Activated T-helper 1 cell treated with anti-CD3 and anti-CD28 coated beads, Interleukin-12 subunit alpha, Interleukin-12 subunit beta, Interleukin-2, Interleukin-4 antibody, amounts not matched to agents 30 ng/mL and 10 ng/mL and 1 ng/mL, durations not matched to agents 14 hours and 24 hours and 36 hours (primary cell): ENCODE results near the gene TNFRSF8. TPM values are rescaled to one million over a fixed set of nuclear protein-coding genes. Genes with fewer than 3 reads are reported as not detected.

Source experiments
- DNase-seq: peaks from one replicate; pipeline ENCODE4 v3.0.0; 2021; ENCODE audit warnings: low spot score
- H3K27ac Mint-ChIP-seq: one replicate; pipeline ENCODE4 v1.8.0; 2021; ENCODE audit warnings: mild to moderate bottlenecking, mixed read lengths
- H3K27me3 Mint-ChIP-seq: one replicate; pipeline ENCODE4 v1.8.0; 2022; ENCODE audit warnings: mild to moderate bottlenecking, moderate library complexity, mixed read lengths; ENCODE audit not compliant: insufficient read depth
- H3K36me3 Mint-ChIP-seq: one replicate; pipeline ENCODE4 v1.8.0; 2021; ENCODE audit warnings: low read depth, mixed read lengths
- H3K4me1 Mint-ChIP-seq: one replicate; pipeline ENCODE4 v1.8.0; 2021; ENCODE audit warnings: low read depth, mixed read lengths
- H3K4me3 Mint-ChIP-seq: one replicate; pipeline ENCODE4 v1.8.0; 2021; ENCODE audit warnings: mild to moderate bottlenecking, moderate library complexity, mixed read lengths
- H3K9me3 Mint-ChIP-seq: one replicate; pipeline ENCODE4 v1.8.0; 2021; ENCODE audit warnings: mixed read lengths
- intact Hi-C: fragments of 100-400 bp; cut with micrococcal nuclease; formaldehyde crosslinking; loops from one replicate; pipeline ENCODE4 v1.15.1; 2024
- total RNA-seq: library from RNA; stranded (reverse); gene quantifications from 2 replicates; pipeline ENCODE4 v1.2.3, GENCODE V29; 2022

Gene TNFRSF8
- total RNA-seq, 1 donor from 2014 or later, result 27.9 TPM

DNA sequence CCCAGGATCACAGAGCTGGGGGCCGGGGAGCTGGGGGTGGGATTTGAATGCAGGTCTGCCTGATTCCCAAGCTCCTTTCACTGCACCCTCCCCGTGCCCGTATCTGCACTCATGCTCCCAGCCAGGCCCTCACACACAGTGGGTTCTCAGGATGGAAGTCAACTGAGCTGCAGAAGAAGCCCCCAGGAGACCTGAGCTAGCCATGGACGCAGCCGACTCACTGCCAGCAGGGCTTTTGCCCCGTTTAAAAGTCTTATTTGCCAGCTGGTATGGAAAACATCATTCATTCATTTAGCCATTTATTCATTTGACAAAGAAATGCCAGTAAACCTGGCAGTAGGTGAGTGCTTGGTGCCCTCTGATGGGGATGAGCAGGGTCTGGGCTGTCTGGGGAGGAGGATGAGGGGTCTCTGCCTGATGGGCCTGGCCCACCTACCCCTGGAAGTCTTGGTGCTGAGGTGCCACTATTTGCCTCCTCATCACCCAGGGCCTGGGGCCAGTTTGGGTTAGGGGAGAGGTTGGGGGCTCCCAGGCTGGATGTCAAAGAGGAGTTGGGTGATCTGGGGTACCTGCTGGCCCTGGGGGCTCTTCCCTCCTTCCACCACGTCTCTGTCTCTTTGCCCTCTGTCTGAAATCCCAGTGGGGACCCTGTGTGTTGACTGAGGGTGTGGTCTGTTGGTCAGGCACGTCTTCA, 106.5 kb downstream of the TNFRSF8 start:
- Mint-ChIP-seq H3K4me3 (peak overlapping the region; percentile 100), H3K36me3 (peaks cover 39% of the 10 kb centered on the region), H3K4me1 (peaks cover 85% of the 10 kb centered on the region), H3K27ac (peak overlapping the region; percentile 78), H3K27me3 (no peaks in the 10 kb centered on the region), H3K9me3 (peaks cover 4% of the 10 kb centered on the region)
- DNase-seq, result no peak
- intact Hi-C loops, result loop anchor here (10.0 kb wide), 2 partner anchors 345 to 365 kb away; partner anchors contain the start of genes CLCN6 and MTHFR

DNA sequence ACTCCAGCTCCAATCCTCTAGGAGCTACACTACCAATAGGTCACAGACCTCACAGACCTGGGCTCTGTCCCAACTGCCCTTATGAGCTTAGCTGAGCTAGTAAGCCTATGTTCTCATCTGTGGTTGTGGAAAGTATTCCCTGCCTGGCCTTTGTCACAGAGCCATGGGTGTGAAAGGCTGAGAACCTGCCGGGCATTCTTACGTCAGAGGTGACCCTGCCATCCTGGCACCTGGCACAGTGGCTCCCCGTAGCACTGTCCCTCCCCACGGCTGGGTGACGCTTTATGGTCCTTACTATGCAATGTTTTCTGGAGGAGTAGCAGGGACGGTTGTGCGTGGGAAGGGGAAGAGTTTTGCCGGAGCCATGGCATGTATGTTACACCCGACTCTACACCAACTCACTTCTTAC, 107.2 kb downstream of the TNFRSF8 start:
- intact Hi-C loops, result no loop called here
- Mint-ChIP-seq H3K4me1 (peaks cover 82% of the 10 kb centered on the region), H3K36me3 (peaks cover 44% of the 10 kb centered on the region), H3K27ac (peak overlapping the region; percentile 78), H3K27me3 (no peaks in the 10 kb centered on the region), H3K9me3 (peaks cover 4% of the 10 kb centered on the region), H3K4me3 (peak overlapping the region; percentile 100)
- DNase-seq, result no peak

- no peak for DNase-seq
- H3K27ac Mint-ChIP-seq, result peak overlapping the region; percentile 99
- H3K27me3 Mint-ChIP-seq, result no peaks in the 10 kb centered on the region
- H3K4me1 Mint-ChIP-seq, result peaks cover 84% of the 10 kb centered on the region
- peaks cover 52% of the 10 kb centered on the region for H3K36me3 Mint-ChIP-seq
- intact Hi-C loops, result no loop called here
- H3K4me3 Mint-ChIP-seq, result peak overlapping the region; percentile 84
- peaks cover 4% of the 10 kb centered on the region for H3K9me3 Mint-ChIP-seq
These were observed 108.3 kb downstream of the TNFRSF8 start for GRCh38 chr1:12171206-12172041.

- DNase-seq, result no peak
- peaks cover 55% of the 10 kb centered on the region for H3K36me3 Mint-ChIP-seq
These were observed 109.1 kb downstream of the TNFRSF8 start for GRCh38 chr1:12172042-12172851.

GRCh38 chr1:12173041-12173509, 110.0 kb downstream of the TNFRSF8 start:
- Mint-ChIP-seq H3K36me3 (peaks cover 53% of the 10 kb centered on the region), H3K4me1 (peaks cover 89% of the 10 kb centered on the region), H3K9me3 (peaks cover 4% of the 10 kb centered on the region), H3K4me3 (peak overlapping the region; percentile 84), H3K27me3 (no peaks in the 10 kb centered on the region), H3K27ac (peak overlapping the region; percentile 99)
- no peak for DNase-seq
- intact Hi-C loops, result no loop called here

More at GRCh38 chr1:12172042-12172851, 109.1 kb downstream of the TNFRSF8 start:
- Mint-ChIP-seq H3K4me1 (peaks cover 89% of the 10 kb centered on the region), H3K4me3 (peak overlapping the region; percentile 84), H3K27ac (peak overlapping the region; percentile 99), H3K9me3 (peaks cover 4% of the 10 kb centered on the region), H3K27me3 (no peaks in the 10 kb centered on the region)
- intact Hi-C loops, result no loop called here

DNA sequence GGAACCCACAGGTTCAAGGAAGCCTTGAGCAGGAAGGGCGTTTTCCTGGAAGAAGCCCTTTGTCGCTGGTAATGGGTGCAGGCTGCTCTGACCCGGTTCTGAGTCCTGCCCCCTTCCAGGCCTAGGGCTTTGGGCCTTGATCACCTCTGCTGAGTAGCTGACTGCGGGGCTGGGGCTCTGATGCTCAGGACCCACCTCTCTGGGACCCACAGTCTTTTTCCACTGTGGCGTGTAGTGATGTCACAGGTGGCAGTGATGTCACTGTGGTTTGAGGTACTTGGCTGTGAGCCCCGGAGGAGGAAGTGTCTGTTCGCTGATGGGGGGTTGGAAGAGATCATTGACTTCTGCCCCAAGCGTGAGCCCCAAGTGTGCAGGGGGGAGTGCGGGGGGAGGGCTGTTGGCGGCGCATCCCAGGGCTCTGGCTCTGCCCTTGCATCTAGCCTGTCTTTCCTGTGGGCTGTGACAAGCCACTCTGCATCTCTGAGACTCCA, 110.6 kb downstream of the TNFRSF8 start:
- Mint-ChIP-seq H3K4me3 (peak overlapping the region; percentile 84), H3K27ac (peak overlapping the region; percentile 99), H3K36me3 (peaks cover 55% of the 10 kb centered on the region), H3K27me3 (no peaks in the 10 kb centered on the region), H3K4me1 (peaks cover 91% of the 10 kb centered on the region), H3K9me3 (peaks cover 4% of the 10 kb centered on the region)
- intact Hi-C loops, result no loop called here
- DNase-seq, result peak; percentile 87

DNA sequence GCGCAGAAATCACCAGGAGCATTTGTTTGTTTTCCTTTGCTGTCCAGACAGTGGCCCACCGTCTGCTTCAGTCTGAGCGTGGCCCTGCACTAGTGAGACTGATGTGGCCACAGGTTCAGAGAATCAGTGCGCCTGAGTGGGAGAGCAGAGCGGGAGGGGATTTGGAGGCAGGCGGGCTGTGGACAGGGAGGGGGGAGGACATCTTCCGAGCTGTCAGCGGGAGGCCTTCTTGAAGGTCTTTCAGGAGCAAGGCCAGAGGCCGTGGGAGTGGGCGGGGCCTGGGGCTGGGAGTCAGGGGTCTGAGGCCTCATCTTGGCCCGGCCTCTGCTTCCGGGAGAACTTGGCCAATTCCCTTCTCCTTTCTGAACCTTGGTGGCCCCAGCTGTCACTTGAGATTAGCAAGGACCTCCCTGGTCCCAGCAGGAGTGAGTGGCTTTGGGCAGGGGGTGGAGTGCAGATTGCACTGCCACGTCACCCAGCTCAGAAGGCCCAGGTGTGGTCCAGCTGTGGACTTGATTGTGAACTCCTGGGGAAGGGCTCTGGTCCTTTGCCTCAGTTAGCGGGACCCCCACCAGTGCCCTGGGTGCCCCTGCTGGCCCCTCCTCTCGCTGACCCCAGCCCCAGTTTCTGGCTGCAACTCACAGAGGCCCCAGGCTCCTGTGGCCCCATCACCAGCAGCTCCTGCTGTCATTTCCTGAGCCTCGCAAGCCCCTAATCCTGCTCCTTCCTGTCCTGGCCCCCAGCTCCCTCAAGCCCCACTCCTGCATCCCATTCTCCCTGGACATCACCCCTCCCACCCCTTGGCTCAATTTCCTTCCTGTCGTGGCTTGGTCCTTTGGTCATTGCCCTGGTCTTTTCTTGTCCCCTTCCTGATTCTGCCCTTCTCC, 112.1 kb downstream of the TNFRSF8 start:
- Mint-ChIP-seq H3K4me1 (peaks cover 91% of the 10 kb centered on the region), H3K9me3 (peaks cover 4% of the 10 kb centered on the region), H3K27ac (peak overlapping the region; percentile 99), H3K27me3 (no peaks in the 10 kb centered on the region), H3K4me3 (peak overlapping the region; percentile 84), H3K36me3 (peaks cover 46% of the 10 kb centered on the region)
- DNase-seq, result no peak
- intact Hi-C loops, result loop anchor here (5.0 kb wide), 1 partner anchor 262 kb away; no protein-coding TSS in a partner anchor

DNA sequence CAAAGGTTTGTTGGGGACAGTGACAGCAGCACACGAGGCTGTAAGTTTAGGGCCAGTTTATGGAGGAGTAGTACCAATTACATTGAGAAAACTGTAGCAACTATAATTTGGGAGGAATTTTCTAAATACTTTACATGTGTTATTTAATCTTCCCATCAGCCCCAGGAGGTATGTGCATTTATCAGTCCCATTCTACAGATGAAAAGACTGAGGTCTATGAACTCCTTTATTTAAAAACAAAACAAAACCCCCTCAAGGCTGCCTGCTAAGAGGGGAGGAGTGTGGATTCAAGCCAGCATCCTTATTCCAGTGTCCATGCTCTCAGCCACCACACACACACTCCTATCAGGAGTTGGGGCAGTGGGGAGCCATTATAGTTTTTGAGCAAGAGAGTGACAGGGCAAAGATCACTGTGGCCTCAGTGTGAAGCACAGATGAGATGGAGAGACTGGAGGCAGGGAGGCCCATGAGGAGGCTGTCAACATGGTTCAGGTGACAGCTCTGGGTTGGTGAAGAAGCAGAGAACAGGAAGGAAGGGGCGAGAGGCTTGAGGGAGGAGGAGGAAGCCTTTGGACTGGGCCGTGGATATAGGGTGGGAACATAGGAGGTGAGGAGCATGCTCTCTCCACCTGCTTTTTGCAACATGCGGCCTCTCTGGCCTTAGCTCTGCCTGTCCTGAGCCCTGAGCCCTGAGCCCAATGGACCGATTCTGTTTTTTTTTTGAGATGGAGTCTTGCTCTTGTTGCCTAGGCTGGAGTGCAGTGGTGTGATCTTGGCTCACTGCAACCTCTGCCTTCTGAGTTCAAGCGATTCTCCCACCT, 113.4 kb downstream of the TNFRSF8 start:
- Mint-ChIP-seq H3K9me3 (peaks cover under 1% of the 10 kb centered on the region), H3K4me3 (peak overlapping the region; percentile 79), H3K27ac (peak overlapping the region; percentile 89), H3K27me3 (no peaks in the 10 kb centered on the region), H3K4me1 (peaks cover 84% of the 10 kb centered on the region), H3K36me3 (peaks cover 38% of the 10 kb centered on the region)
- intact Hi-C loops, result loop anchor here (5.0 kb wide), 1 partner anchor 261 kb away; no protein-coding TSS in a partner anchor
- DNase-seq, result no peak

GRCh38 chr1:12177156-12177998, 114.3 kb downstream of the TNFRSF8 start:
- H3K4me1 Mint-ChIP-seq, result peaks cover 84% of the 10 kb centered on the region
- H3K4me3 Mint-ChIP-seq, result peak overlapping the region; percentile 79
- no peaks in the 10 kb centered on the region for H3K9me3 Mint-ChIP-seq
- peak overlapping the region; percentile 96 for H3K27ac Mint-ChIP-seq
- intact Hi-C loops, result loop anchor here (5.0 kb wide), 1 partner anchor 260 kb away; no protein-coding TSS in a partner anchor
- H3K27me3 Mint-ChIP-seq, result no peaks in the 10 kb centered on the region
- DNase-seq, result no peak
- peaks cover 36% of the 10 kb centered on the region for H3K36me3 Mint-ChIP-seq

- H3K9me3 Mint-ChIP-seq, result no peaks in the 10 kb centered on the region
- DNase-seq, result peak; percentile 62
- H3K27me3 Mint-ChIP-seq, result no peaks in the 10 kb centered on the region
- peaks cover 84% of the 10 kb centered on the region for H3K4me1 Mint-ChIP-seq
- peak overlapping the region; percentile 79 for H3K4me3 Mint-ChIP-seq
- intact Hi-C loops, result loop anchor here (1.0 to 5.0 kb wide), 3 partner anchors 54 to 259 kb away; no protein-coding TSS in a partner anchor
- H3K36me3 Mint-ChIP-seq, result peaks cover 36% of the 10 kb centered on the region
- peak overlapping the region; percentile 96 for H3K27ac Mint-ChIP-seq
These were observed 114.9 kb downstream of the TNFRSF8 start for GRCh38 chr1:12177999-12178441.
